ENCODE results near the gene TRAFD1.

DNA sequence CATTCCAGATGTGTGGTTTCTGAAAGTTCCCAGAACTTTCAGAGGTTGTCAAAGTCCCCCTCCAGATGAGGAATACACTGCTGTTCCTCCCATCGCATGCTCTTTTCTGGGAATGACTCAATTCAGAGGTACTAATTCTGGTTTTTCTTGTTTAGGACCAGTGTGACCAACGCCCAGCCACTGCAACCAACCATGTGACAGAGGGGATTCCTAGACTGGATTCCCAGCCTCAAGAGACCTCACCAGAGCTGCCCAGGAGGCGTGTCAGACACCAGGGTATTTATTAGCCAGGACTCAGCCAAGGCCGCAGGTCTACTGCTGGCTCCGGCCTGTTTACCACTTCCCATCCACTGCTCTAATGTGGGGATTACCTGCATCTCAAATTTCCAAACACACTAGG, 24.2 kb downstream of the TRAFD1 start:
- TF ChIP-seq, protein P1, sequence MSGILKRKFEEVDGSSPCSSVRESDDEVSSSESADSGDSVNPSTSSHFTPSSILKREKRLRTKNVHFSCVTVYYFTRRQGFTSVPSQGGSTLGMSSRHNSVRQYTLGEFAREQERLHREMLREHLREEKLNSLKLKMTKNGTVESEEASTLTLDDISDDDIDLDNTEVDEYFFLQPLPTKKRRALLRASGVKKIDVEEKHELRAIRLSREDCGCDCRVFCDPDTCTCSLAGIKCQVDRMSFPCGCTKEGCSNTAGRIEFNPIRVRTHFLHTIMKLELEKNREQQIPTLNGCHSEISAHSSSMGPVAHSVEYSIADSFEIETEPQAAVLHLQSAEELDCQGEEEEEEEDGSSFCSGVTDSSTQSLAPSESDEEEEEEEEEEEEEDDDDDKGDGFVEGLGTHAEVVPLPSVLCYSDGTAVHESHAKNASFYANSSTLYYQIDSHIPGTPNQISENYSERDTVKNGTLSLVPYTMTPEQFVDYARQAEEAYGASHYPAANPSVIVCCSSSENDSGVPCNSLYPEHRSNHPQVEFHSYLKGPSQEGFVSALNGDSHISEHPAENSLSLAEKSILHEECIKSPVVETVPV (CRISPR knock-in tag; IDR thresholded peaks at IDR 0.05): no peak
- TF ChIP-seq ZNF565 (CRISPR knock-in tag; conservative IDR thresholded peaks at IDR 0.05; ENCODE audit: low read depth) (no peak), TCF4 (CRISPR knock-in tag; IDR thresholded peaks at IDR 0.05; ENCODE audit: borderline replicate concordance) (no peak), ZNF8 (CRISPR knock-in tag; IDR thresholded peaks at IDR 0.05) (no peak), TOX (CRISPR knock-in tag; IDR thresholded peaks at IDR 0.05; ENCODE audit: borderline replicate concordance) (no peak), ZFP30 (CRISPR knock-in tag; IDR thresholded peaks at IDR 0.05) (no peak), ISL1 (CRISPR knock-in tag; IDR thresholded peaks at IDR 0.05) (no peak), RARB (CRISPR knock-in tag; IDR thresholded peaks at IDR 0.05) (no peak), ZC3H10 (CRISPR knock-in tag; IDR thresholded peaks at IDR 0.05) (no peak)
- TF ChIP-seq, protein P2, sequence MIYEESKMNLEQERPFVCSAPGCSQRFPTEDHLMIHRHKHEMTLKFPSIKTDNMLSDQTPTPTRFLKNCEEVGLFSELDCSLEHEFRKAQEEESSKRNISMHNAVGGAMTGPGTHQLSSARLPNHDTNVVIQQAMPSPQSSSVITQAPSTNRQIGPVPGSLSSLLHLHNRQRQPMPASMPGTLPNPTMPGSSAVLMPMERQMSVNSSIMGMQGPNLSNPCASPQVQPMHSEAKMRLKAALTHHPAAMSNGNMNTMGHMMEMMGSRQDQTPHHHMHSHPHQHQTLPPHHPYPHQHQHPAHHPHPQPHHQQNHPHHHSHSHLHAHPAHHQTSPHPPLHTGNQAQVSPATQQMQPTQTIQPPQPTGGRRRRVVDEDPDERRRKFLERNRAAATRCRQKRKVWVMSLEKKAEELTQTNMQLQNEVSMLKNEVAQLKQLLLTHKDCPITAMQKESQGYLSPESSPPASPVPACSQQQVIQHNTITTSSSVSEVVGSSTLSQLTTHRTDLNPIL (CRISPR knock-in tag; IDR thresholded peaks at IDR 0.05; ENCODE audit: low read depth): no peak
- TF ChIP-seq, protein P3, sequence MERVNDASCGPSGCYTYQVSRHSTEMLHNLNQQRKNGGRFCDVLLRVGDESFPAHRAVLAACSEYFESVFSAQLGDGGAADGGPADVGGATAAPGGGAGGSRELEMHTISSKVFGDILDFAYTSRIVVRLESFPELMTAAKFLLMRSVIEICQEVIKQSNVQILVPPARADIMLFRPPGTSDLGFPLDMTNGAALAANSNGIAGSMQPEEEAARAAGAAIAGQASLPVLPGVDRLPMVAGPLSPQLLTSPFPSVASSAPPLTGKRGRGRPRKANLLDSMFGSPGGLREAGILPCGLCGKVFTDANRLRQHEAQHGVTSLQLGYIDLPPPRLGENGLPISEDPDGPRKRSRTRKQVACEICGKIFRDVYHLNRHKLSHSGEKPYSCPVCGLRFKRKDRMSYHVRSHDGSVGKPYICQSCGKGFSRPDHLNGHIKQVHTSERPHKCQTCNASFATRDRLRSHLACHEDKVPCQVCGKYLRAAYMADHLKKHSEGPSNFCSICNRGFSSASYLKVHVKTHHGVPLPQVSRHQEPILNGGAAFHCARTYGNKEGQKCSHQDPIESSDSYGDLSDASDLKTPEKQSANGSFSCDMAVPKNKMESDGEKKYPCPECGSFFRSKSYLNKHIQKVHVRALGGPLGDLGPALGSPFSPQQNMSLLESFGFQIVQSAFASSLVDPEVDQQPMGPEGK (CRISPR knock-in tag; IDR thresholded peaks at IDR 0.05; ENCODE audit: borderline replicate concordance): no peak
